IMR-90 (cell line): Measurements from ENCODE around the gene ZNF750. TPM values are rescaled to one million over a fixed set of nuclear protein-coding genes. Genes with fewer than 3 reads are reported as not detected.

ENCODE experiments used
- ATAC-seq: fragments of 200-7000 bp; cut with Tn5 transposase; 2 replicates; pipeline ENCODE4 v1.9.1; 2020; ENCODE audit warnings: low read depth, mild to moderate bottlenecking, moderate library complexity
- BruUV-seq: library from RNA; stranded (reverse); fragments of 400-500 nt; replicated peaks from 2 replicates; lab custom pipeline; 2021; lab: Mats Ljungman, UMichigan
- CTCF ChIA-PET: fragments of 300-600 bp; formaldehyde crosslinking; extraction: SDS; loops from one replicate; lab custom pipeline; 2021; ENCODE audit warnings: antibody characterized with exemption; lab: Yijun Ruan, JAX
- POLR2A ChIA-PET: fragments of 300-600 bp; sonication (Branson Sonifier 250); formaldehyde crosslinking; loops from one replicate; lab custom pipeline; 2022; ENCODE audit warnings: antibody characterized with exemption; ENCODE audit not compliant: unreplicated experiment; lab: Charles Lee
- DNase-seq: peaks from one replicate; pipeline ENCODE4 v3.0.0; 2013
- H2AFZ ChIP-seq: replicated peaks from 2 replicates; pipeline ENCODE3; 2013; ENCODE audit warnings: low read length, mild to moderate bottlenecking; ENCODE audit not compliant: poor library complexity
- H2AK5ac ChIP-seq: 2 replicates; pipeline ENCODE4 v1.6.1; 2013; ENCODE audit warnings: low read depth, low read length, inconsistent platforms
- H2AK9ac ChIP-seq: replicated peaks from 2 replicates; pipeline ENCODE3; 2013; ENCODE audit warnings: mild to moderate bottlenecking, low read depth, low read length, moderate library complexity; ENCODE audit not compliant: poor library complexity
- H2BK120ac ChIP-seq: 2 replicates; pipeline ENCODE4 v1.6.1; 2013; ENCODE audit warnings: low read depth, low read length, inconsistent platforms
- H2BK15ac ChIP-seq: 3 replicates; pipeline ENCODE4 v1.6.1; 2013; ENCODE audit warnings: low read depth, low read length, inconsistent platforms
- H2BK20ac ChIP-seq: 2 replicates; pipeline ENCODE4 v1.6.1; 2013; ENCODE audit warnings: low read depth, mild to moderate bottlenecking, inconsistent platforms, low read length, moderate library complexity
- H2BK5ac ChIP-seq: 2 replicates; pipeline ENCODE4 v1.6.1; 2013; ENCODE audit warnings: mild to moderate bottlenecking, low read depth, low read length, inconsistent platforms; ENCODE audit not compliant: poor library complexity, severe bottlenecking
- H3K14ac ChIP-seq: replicated peaks from 2 replicates; pipeline ENCODE4 v1.6.1; 2013; ENCODE audit warnings: low read depth, low read length, inconsistent platforms
- H3K18ac ChIP-seq: 2 replicates; pipeline ENCODE4 v1.6.1; 2013; ENCODE audit warnings: low read depth, low read length, control low read depth
- H3K23ac ChIP-seq: 2 replicates; pipeline ENCODE4 v1.6.1; 2013; ENCODE audit warnings: low read depth, low read length, inconsistent platforms
- H3K27ac ChIP-seq: 2 replicates; pipeline ENCODE4 v1.5.1; 2013; ENCODE audit warnings: mild to moderate bottlenecking, control low read depth, low read length; ENCODE audit not compliant: insufficient read depth
- H3K27me3 ChIP-seq: 2 replicates; pipeline ENCODE4 v1.6.1; 2013; ENCODE audit warnings: low read length; ENCODE audit not compliant: control insufficient read depth, insufficient read depth
- H3K36me3 ChIP-seq: 2 replicates; pipeline ENCODE4 v1.6.1; 2013; ENCODE audit warnings: low read length, mixed read lengths; ENCODE audit not compliant: control insufficient read depth, insufficient read depth
- H3K4ac ChIP-seq: 2 replicates; pipeline ENCODE4 v1.6.1; 2013; ENCODE audit warnings: low read depth, low read length, inconsistent platforms
- H3K4me1 ChIP-seq: 2 replicates; pipeline ENCODE4 v1.6.1; 2013; ENCODE audit warnings: low read length, mixed read lengths; ENCODE audit not compliant: control insufficient read depth, insufficient read depth
- H3K4me2 ChIP-seq: 2 replicates; pipeline ENCODE4 v1.6.1; 2013; ENCODE audit warnings: low read depth, mild to moderate bottlenecking, control low read depth, low read length, moderate library complexity
- H3K4me3 ChIP-seq: 2 replicates; pipeline ENCODE4 v1.5.1; 2013; ENCODE audit warnings: low read depth, mild to moderate bottlenecking, control low read depth, low read length, moderate library complexity; ENCODE audit not compliant: insufficient read depth
- H3K56ac ChIP-seq: 2 replicates; pipeline ENCODE4 v1.6.1; 2013; ENCODE audit warnings: low read length, inconsistent platforms; ENCODE audit not compliant: insufficient read depth; ENCODE audit errors: extremely low read depth
- H3K79me1 ChIP-seq, 2 experiments: 2 replicates each; pipeline ENCODE4 v1.6.1; 2013; ENCODE audit warnings: low read length in 2 of 2, inconsistent platforms in 1 of 2, low read depth in 1 of 2
- H3K9ac ChIP-seq: 2 replicates; pipeline ENCODE4 v1.6.1; 2013; ENCODE audit warnings: low read depth, low read length, control low read depth
- H3K9me1 ChIP-seq: 2 replicates; pipeline ENCODE4 v1.6.1; 2013; ENCODE audit warnings: low read length, inconsistent platforms; ENCODE audit not compliant: insufficient read depth
- H3K9me3 ChIP-seq: 2 replicates; pipeline ENCODE4 v1.6.1; 2013; ENCODE audit warnings: low read length; ENCODE audit not compliant: control insufficient read depth, insufficient read depth
- H4K20me1 ChIP-seq: 2 replicates; pipeline ENCODE4 v1.6.1; 2013; ENCODE audit warnings: low read length, inconsistent platforms; ENCODE audit not compliant: insufficient read depth
- H4K5ac ChIP-seq: 2 replicates; pipeline ENCODE4 v1.6.1; 2013; ENCODE audit warnings: mild to moderate bottlenecking, low read depth, low read length, control low read depth
- H4K8ac ChIP-seq, 2 experiments: 2 replicates each; pipeline ENCODE4 v1.6.1; 2013; ENCODE audit warnings: low read depth in 2 of 2, low read length in 2 of 2, control low read depth in 1 of 2, inconsistent platforms in 1 of 2
- H4K91ac ChIP-seq: 2 replicates; pipeline ENCODE4 v1.6.1; 2013; ENCODE audit warnings: low read depth, low read length, inconsistent platforms; ENCODE audit not compliant: insufficient read depth
- BHLHE40 ChIP-seq: fragments of 150-350 bp; IDR thresholded peaks from 2 replicates; pipeline ENCODE4 v1.6.1; 2016; ENCODE audit warnings: mild to moderate bottlenecking, low read depth, low read length
- CEBPB ChIP-seq: IDR thresholded peaks from 2 replicates; pipeline ENCODE4 v1.6.1; 2012; ENCODE audit warnings: low read depth, low read length, improper control_type of control experiment
- CHD1 ChIP-seq: IDR thresholded peaks from 2 replicates; pipeline ENCODE4 v1.6.1; 2012; ENCODE audit warnings: low read depth, low read length, improper control_type of control experiment
- CTCF ChIP-seq: conservative IDR thresholded peaks from 2 replicates; pipeline ENCODE4 v1.5.1; 2012; ENCODE audit warnings: mild to moderate bottlenecking, low read depth, low read length, improper control_type of control experiment
- FOS ChIP-seq: fragments of 150-350 bp; IDR thresholded peaks from 2 replicates; pipeline ENCODE4 v1.6.1; 2016; ENCODE audit warnings: low read depth, low read length
- RAD21 ChIP-seq: IDR thresholded peaks from 2 replicates; pipeline ENCODE4 v1.6.1; 2012; ENCODE audit warnings: low read length, improper control_type of control experiment
- RCOR1 ChIP-seq: IDR thresholded peaks from 2 replicates; pipeline ENCODE4 v1.6.1; 2012; ENCODE audit warnings: mild to moderate bottlenecking, low read length, improper control_type of control experiment; ENCODE audit not compliant: insufficient replicate concordance
- RFX5 ChIP-seq: IDR thresholded peaks from 2 replicates; pipeline ENCODE4 v1.8.0; 2012; ENCODE audit warnings: low read depth, mild to moderate bottlenecking, low read length, moderate library complexity
- WGBS, 2 experiments: methylation state at CpG; one replicate each; pipeline versions ENCODE4 v1.1.5 to v1.1.7; 2013; ENCODE audit warnings: missing lambda C conversion rate in 2 of 2; ENCODE audit not compliant: insufficient read length in 1 of 2; ENCODE audit errors: extremely low coverage in 2 of 2; 5-methylcytosine and 5-hydroxymethylcytosine counted together
- dilution Hi-C: fragments of 300-500 bp; cut with HindIII; formaldehyde crosslinking; loops from one replicate; pipeline ENCODE4 v1.14.3; 2018; ENCODE audit warnings: low sequenced_read_pairs; ENCODE audit not compliant: unreplicated experiment
- in situ Hi-C: fragments of 300-500 bp; cut with MboI; formaldehyde crosslinking; loops from 3 replicates; pipeline ENCODE4 v1.14.3; 2019; ENCODE audit warnings: low sequenced_read_pairs, inconsistent platforms, mixed read lengths
- intact Hi-C: fragments of 100-400 bp; cut with micrococcal nuclease; formaldehyde crosslinking; loops from 2 replicates; pipeline ENCODE4 v1.10.0; 2022
- polyA plus RNA-seq, 3 experiments: library from polyadenylated mRNA; depleted of rRNA; stranded (reverse); fragments of >200 nt; gene quantifications; 2 replicates each; pipeline ENCODE4 v1.2.3, GENCODE V29; 2012; ENCODE audit warnings: low replicate concordance in 1 of 3
- total RNA-seq: library from RNA; depleted of rRNA; stranded (reverse); fragments of >200 nt; gene quantifications from 2 replicates; pipeline ENCODE4 v1.2.3, GENCODE V29; 2012

ZNF750 gene
- total and polyA plus RNA-seq, 2 of the 4 experiments (the other 2 are of a cell fraction), result not detected

GRCh38 chr17:82860606-82861392 lies 21.0 kb upstream of the ZNF750 start:
- Histone ChIP-seq H3K27me3 (no peaks in the 10 kb centered on the region), H3K9me1 (peaks cover 30% of the 10 kb centered on the region), H3K14ac (peak overlapping the region; percentile 81), H2BK15ac (no peak overlapping the region), H4K5ac (no peak overlapping the region; the same call in 1 of the 2 replicates), H3K18ac (no peak overlapping the region), H2AK5ac (peak overlapping the region; percentile 75; the same call in 1 of the 2 replicates), H3K36me3 (no peaks in the 10 kb centered on the region), H3K9me3 (no peaks in the 10 kb centered on the region), H3K79me1 (peaks cover 13 to 50% of the 10 kb centered on the region in 2 experiments), H4K20me1 (peaks cover 5% of the 10 kb centered on the region), H2BK20ac (no peak overlapping the region), H3K4me3 (no peak overlapping the region), H3K27ac (no peak overlapping the region), H3K9ac (no peak overlapping the region), H2BK5ac (peak overlapping the region; percentile 83), H2AK9ac (peak overlapping the region; percentile 94), H2AFZ (no peak overlapping the region), H2BK120ac (peak overlapping the region; percentile 51; the same call in 1 of the 2 replicates), H3K4ac (peak overlapping the region; percentile 92), H3K56ac (no peak overlapping the region), H3K23ac (no peak overlapping the region), H3K4me1 (peaks cover 23% of the 10 kb centered on the region), H4K91ac (peak overlapping the region; percentile 82; the same call in 1 of the 2 replicates), H4K8ac (peak overlapping the region in 1 of 2 experiments; percentile 33; a peak in 1 of 4 replicates), H3K4me2 (no peak overlapping the region)
- dilution Hi-C loops (no loop called here), intact Hi-C loops (no loop called here), in situ Hi-C loops (no loop called here)
- ChIA-PET CTCF (no interaction called here), POLR2A (interaction anchor here (0.7 kb wide), 1 partner anchor 28 kb away, joined by 6 read pairs; no protein-coding TSS in a partner anchor)
- TF ChIP-seq CEBPB (no peak), RAD21 (no peak), RFX5 (no peak), FOS (no peak), BHLHE40 (no peak), CHD1 (no peak), CTCF (no peak), RCOR1 (no peak)
- no TSS peak for BruUV-seq
- WGBS, 2 experiments, result 92% methylated on average over 18 of the region's 42 CpGs; no CpG with 5 or more reads in 1 of the 2 experiments
- no peak for ATAC-seq
- no peak for DNase-seq
